Endothelial cell of hepatic sinusoid (primary cell): Measurements from ENCODE around the gene VANGL1.

Source experiments
- in situ Hi-C: cut with HindIII; loops from 2 replicates; pipeline ENCODE4 v1.10.0; 2017; ENCODE audit warnings: low sequenced_read_pairs

Gene VANGL1

DNA sequence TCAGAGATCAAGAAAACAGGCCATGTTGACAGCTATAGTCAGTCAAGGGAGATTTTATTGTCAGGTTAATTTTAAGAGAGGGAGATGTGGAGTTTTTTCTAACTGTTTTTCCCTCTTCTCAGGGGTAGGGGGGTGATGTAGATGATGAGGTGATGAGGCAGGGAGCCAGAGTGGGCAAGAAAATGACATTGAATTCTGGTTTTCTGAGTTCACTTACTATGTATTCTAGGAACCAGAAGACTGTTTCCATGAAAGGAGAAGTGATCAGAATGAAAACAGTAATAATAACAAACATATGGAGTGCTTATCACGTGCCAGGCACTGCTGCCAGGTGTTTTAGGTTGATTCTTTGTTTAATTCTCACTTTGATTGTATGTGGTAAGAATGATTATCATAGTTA lies 86.6 kb downstream of the VANGL1 start:
- in situ Hi-C loops = no loop called here

DNA sequence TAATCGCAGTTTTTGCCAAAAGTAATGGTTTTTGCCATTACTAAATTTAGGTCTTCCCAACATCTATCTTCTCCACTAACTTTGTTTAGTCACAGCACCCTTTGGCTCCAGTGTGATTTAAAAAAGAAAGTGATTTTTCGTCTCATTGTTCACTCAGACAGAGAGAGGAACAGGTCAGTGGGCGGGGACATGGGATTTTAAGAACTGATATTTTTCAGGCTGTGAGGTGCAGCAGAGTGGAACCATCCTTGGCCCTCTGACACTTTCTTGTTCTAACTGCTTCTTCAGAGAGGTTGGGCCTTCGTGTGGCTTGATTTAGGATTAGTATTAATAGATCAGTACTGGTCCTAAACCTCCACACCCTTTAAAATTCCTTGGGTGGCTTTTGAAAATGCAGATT lies 88.0 kb downstream of the VANGL1 start:
- in situ Hi-C loops = no loop called here

DNA sequence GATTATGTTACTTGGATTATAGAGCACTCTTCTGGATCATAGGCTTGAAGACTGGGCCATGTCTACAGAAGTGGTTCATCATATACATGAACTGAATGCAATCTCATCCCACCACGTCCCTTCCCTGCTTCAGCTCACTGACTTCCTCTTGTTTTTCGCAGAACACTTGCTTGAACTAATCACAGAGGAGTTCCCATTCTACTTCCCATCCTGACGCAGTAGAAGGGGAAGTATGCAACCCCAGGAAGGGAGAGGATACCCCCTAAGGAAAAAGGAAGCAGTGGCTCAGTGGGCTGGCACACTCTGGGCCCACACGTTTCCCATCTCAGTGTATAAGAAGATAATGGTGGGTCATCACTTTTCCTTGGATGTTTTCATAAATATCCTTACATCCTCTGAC lies 90.5 kb downstream of the VANGL1 start:
- in situ Hi-C loops = no loop called here

- in situ Hi-C loops = no loop called here
These were observed 99.0 kb downstream of the VANGL1 start for GRCh38 chr1:115740811-115741210.

GRCh38 chr1:115744646-115745275 lies 103.0 kb downstream of the VANGL1 start:
- in situ Hi-C loops = no loop called here

- in situ Hi-C loops = no loop called here
These were observed 104.4 kb downstream of the VANGL1 start for GRCh38 chr1:115746021-115746690.
